Lung (tissue), 12 donors: ENCODE data around the gene B3GALNT2. TPM values are rescaled to one million over a fixed set of nuclear protein-coding genes. Genes with fewer than 3 reads are reported as not detected.

ENCODE experiments used
- ATAC-seq: fragments of 200-7000 bp; cut with Tn5 transposase; one replicate; pipeline ENCODE4 v1.9.1; 2020; ENCODE audit warnings: moderate number of reproducible peaks; ENCODE audit not compliant: insufficient read depth, low FRiP score
- DNase-seq, 3 donors: peaks; one replicate each; pipeline ENCODE4 v3.0.0-alpha.2; 2013 to 2017
- H3K27ac ChIP-seq, 2 donors: one replicate each; pipeline ENCODE4 v1.5.1; 2013; ENCODE audit warnings: mild to moderate bottlenecking in 2 of 2, moderate library complexity in 2 of 2, control low read depth in 1 of 2, inconsistent platforms in 1 of 2, low read depth in 1 of 2, low read length in 1 of 2
- H3K27me3 ChIP-seq, 3 donors: one replicate each; pipeline ENCODE4 v1.5.1; 2013; ENCODE audit warnings: low read length in 2 of 3; ENCODE audit not compliant: control insufficient read depth in 3 of 3, insufficient read depth in 3 of 3
- H3K36me3 ChIP-seq, 4 donors: one replicate each; pipeline ENCODE4 v1.5.1; 2013; ENCODE audit warnings: low read length in 4 of 4, mild to moderate bottlenecking in 1 of 4, moderate library complexity in 1 of 4; ENCODE audit not compliant: control insufficient read depth in 4 of 4, insufficient read depth in 4 of 4
- H3K4me1 ChIP-seq, 5 donors: one replicate each; pipeline ENCODE4 v1.5.1; 2013; ENCODE audit warnings: low read length in 5 of 5, mild to moderate bottlenecking in 2 of 5, moderate library complexity in 1 of 5; ENCODE audit not compliant: control insufficient read depth in 5 of 5, insufficient read depth in 5 of 5
- H3K4me3 ChIP-seq: one replicate; pipeline ENCODE4 v1.5.1; 2013; ENCODE audit warnings: mild to moderate bottlenecking, control low read depth, moderate library complexity
- H3K9ac ChIP-seq, 2 donors: one replicate each; pipeline ENCODE4 v1.5.1; 2013; ENCODE audit warnings: low read length in 2 of 2, control low read depth in 1 of 2; ENCODE audit not compliant: insufficient read depth in 1 of 2
- H3K9me3 ChIP-seq, 4 donors: one replicate each; pipeline ENCODE4 v1.5.1; 2013; ENCODE audit warnings: low read length in 3 of 4, mild to moderate bottlenecking in 1 of 4, moderate library complexity in 1 of 4; ENCODE audit not compliant: control insufficient read depth in 4 of 4, insufficient read depth in 3 of 4
- WGBS, 2 donors: extraction: QIAGEN DNeasy Blood & Tissue Kit; methylation state at CpG; one replicate each; pipeline ENCODE4 v1.1.7; 2013; 5-methylcytosine and 5-hydroxymethylcytosine counted together
- polyA plus RNA-seq, 2 donors: library from polyadenylated mRNA; stranded (reverse); fragments of 200-250 nt; gene quantifications; one replicate each; pipeline ENCODE4 v1.2.1, GENCODE V29; 2013
- total RNA-seq, 2 donors: library from RNA; depleted of rRNA in 1 of 2; stranded (reverse); fragments of >200 nt in 1 of 2; gene quantifications; one replicate each; pipeline ENCODE4 v1.2.1, GENCODE V29; 2014 to 2021
- TF ChIP-seq, protein P1 (sequence below): IDR thresholded peaks from 2 replicates; pipeline ENCODE4 v1.5.1; 2012; ENCODE audit warnings: mild to moderate bottlenecking; ENCODE audit errors: control extremely low read depth, extremely low read depth
- donor health status: control.
- donor health status: control.
- donor health status: Bipolar disorder and iron deficiency.
- donor health status: healthy.
- donor health status: DM: yes; HTN: yes; CAD: no.

The B3GALNT2 gene
- total and polyA plus RNA-seq, 4 donors = 2.3 to 30.8 (median 11.3) TPM

DNA sequence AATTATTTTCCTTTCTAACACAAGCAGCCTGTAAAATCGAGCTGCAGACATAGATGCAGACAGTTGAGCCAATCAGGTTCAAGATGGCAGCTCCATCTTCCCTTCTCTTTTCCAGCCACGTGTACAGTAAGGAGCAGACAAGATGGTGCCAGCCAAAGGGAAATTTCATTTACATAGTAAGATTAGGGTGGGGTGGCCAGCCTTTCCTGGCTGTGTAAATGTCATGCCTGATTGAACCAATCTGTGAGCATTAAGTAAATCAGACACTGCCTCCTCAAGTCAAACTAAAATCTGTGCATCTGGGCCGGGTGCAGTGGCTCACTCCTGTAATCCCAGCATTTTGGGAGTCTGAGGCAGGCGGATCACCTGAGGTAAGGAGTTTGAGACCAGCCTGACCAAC lies 76.8 kb downstream of the B3GALNT2 start:
- H3K36me3 ChIP-seq = peaks cover 0 to 2% (median 0%) of the 10 kb centered on the region in 4 donors
- ATAC-seq (no peak), DNase-seq (no peak)
- TF ChIP-seq, protein P1, sequence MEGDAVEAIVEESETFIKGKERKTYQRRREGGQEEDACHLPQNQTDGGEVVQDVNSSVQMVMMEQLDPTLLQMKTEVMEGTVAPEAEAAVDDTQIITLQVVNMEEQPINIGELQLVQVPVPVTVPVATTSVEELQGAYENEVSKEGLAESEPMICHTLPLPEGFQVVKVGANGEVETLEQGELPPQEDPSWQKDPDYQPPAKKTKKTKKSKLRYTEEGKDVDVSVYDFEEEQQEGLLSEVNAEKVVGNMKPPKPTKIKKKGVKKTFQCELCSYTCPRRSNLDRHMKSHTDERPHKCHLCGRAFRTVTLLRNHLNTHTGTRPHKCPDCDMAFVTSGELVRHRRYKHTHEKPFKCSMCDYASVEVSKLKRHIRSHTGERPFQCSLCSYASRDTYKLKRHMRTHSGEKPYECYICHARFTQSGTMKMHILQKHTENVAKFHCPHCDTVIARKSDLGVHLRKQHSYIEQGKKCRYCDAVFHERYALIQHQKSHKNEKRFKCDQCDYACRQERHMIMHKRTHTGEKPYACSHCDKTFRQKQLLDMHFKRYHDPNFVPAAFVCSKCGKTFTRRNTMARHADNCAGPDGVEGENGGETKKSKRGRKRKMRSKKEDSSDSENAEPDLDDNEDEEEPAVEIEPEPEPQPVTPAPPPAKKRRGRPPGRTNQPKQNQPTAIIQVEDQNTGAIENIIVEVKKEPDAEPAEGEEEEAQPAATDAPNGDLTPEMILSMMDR = no peak
- no peak overlapping the region for H3K9ac ChIP-seq
- no peaks in the 10 kb centered on the region for H3K9me3 ChIP-seq
- H3K4me1 ChIP-seq = no peaks in the 10 kb centered on the region
- no peak overlapping the region for H3K4me3 ChIP-seq
- H3K27ac ChIP-seq = no peak overlapping the region
- no peaks in the 10 kb centered on the region for H3K27me3 ChIP-seq
- WGBS, 2 donors = 81 to 89% methylated on average over 4 of the region's 4 CpGs

DNA sequence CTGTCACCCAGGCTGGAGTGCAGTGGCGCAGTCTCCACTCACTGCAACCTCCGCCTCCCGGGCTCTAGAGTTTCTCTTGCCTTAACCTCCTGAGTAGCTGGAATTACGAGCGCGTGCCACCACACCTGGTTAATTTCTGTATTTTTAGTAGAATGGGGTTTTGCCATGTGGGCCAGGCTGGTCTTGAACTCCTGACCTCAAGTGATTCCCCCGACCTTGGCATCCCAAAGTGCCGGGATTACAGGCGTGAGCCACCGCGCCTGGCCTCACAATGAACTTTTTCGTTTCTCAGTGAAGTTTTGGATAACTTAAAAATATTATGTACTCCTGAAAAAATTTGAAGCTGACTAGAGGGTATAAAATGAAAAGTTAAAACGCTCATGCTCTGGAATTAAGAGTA lies 77.6 kb downstream of the B3GALNT2 start:
- H3K27me3 ChIP-seq = no peaks in the 10 kb centered on the region
- no peak overlapping the region for H3K4me3 ChIP-seq
- no peaks in the 10 kb centered on the region for H3K4me1 ChIP-seq
- WGBS, 2 donors = 96% methylated on average over 13 of the region's 13 CpGs
- TF ChIP-seq, protein P1 = no peak
- ATAC-seq (no peak), DNase-seq (no peak)
- H3K36me3 ChIP-seq = peaks cover 0 to 3% (median 0%) of the 10 kb centered on the region in 4 donors
- no peak overlapping the region for H3K27ac ChIP-seq
- H3K9me3 ChIP-seq = no peaks in the 10 kb centered on the region
- no peak overlapping the region for H3K9ac ChIP-seq

DNA sequence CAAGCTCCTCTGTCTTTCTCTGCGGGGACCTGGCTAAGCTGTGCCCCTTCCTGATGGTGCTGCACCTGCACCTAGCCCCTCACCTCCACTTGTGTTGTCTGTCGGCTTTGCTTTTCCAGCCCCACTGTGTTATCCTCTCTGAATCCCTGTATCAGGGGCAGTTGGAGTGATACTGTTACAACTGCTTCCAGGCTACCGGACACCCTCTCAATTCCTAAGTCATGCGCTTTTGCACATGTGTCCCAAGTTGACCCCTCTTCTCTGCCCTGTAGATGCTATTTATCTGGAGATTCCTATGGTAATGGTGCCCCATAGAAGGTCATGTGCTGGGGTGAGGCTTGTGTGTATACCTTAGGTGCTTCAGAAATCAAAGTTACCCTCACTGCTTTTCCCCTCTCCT lies 78.1 kb downstream of the B3GALNT2 start:
- 97 to 98% methylated on average over 4 of the region's 4 CpGs for WGBS, 2 donors
- no peak for DNase-seq
- Histone ChIP-seq H3K4me3 (no peak overlapping the region), H3K27ac (no peak overlapping the region), H3K9ac (no peak overlapping the region), H3K9me3 (no peaks in the 10 kb centered on the region), H3K36me3 (peaks cover 0 to 3% (median 0%) of the 10 kb centered on the region in 4 donors), H3K4me1 (no peaks in the 10 kb centered on the region), H3K27me3 (no peaks in the 10 kb centered on the region)
- ATAC-seq = no peak
- TF ChIP-seq, protein P1 = no peak

DNA sequence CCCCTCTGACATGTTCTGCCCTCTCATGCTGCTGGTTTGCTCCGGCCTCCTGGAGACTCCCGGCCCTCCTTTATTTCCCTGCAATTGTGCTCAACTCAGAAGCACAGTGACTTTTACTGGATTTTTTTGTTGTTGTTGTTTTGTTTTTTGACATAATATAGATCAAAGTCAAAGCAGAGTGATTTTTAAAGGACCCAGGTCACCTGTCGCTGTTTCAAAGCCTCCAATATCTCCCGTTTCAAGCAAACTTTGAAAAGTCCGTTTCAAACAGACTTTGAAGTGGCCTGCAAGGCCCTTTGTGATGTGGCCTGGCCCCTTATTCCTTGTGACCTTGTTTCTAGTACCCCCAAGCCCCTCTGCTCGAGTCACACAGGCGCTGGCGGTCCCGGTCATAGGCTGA lies 78.9 kb downstream of the B3GALNT2 start:
- no peak overlapping the region for H3K4me3 ChIP-seq
- H3K27me3 ChIP-seq = no peaks in the 10 kb centered on the region
- WGBS, 2 donors = 93 to 95% methylated on average over 9 of the region's 9 CpGs
- H3K27ac ChIP-seq = no peak overlapping the region
- H3K36me3 ChIP-seq = peaks cover 0 to 3% (median 0%) of the 10 kb centered on the region in 4 donors
- no peak for ATAC-seq
- TF ChIP-seq, protein P1 = no peak
- no peaks in the 10 kb centered on the region for H3K9me3 ChIP-seq
- H3K4me1 ChIP-seq = no peaks in the 10 kb centered on the region
- no peak for DNase-seq
- no peak overlapping the region for H3K9ac ChIP-seq
